GM21786 (cell line): ENCODE measurements around the gene EHBP1.

Experiments
- ATAC-seq: cut with Tn5 transposase; IDR thresholded peaks from one replicate; pipeline ENCODE4 v1.9.1; 2021; ENCODE audit not compliant: unreplicated experiment

Gene EHBP1

GRCh38 chr2:62774555-62775366 lies 69.2 kb downstream of the EHBP1 start:
- ATAC-seq = no peak

- no peak for ATAC-seq
Observed at GRCh38 chr2:62775367-62775668, 69.8 kb downstream of the EHBP1 start.

- no peak for ATAC-seq
Observed at GRCh38 chr2:62783679-62784078, 78.2 kb downstream of the EHBP1 start.

- ATAC-seq = no peak
Observed at GRCh38 chr2:62784341-62784740, 78.8 kb downstream of the EHBP1 start.

GRCh38 chr2:62785216-62785615 lies 79.7 kb downstream of the EHBP1 start:
- ATAC-seq = no peak

GRCh38 chr2:62785810-62786597 lies 80.5 kb downstream of the EHBP1 start:
- no peak for ATAC-seq

GRCh38 chr2:62787386-62787785 lies 81.9 kb downstream of the EHBP1 start:
- peak; percentile 77 for ATAC-seq

GRCh38 chr2:62789518-62789917 lies 84.0 kb downstream of the EHBP1 start:
- ATAC-seq = no peak

- no peak for ATAC-seq
Observed at GRCh38 chr2:62789918-62790317, 84.4 kb downstream of the EHBP1 start.

GRCh38 chr2:62792408-62792807 lies 86.9 kb downstream of the EHBP1 start:
- no peak for ATAC-seq

- ATAC-seq = no peak
Observed at GRCh38 chr2:62793213-62793612, 87.7 kb downstream of the EHBP1 start.

GRCh38 chr2:62794791-62795190 lies 89.3 kb downstream of the EHBP1 start:
- ATAC-seq = no peak

GRCh38 chr2:62795341-62795740 lies 89.8 kb downstream of the EHBP1 start:
- ATAC-seq = no peak

- ATAC-seq = no peak
Observed at GRCh38 chr2:62797107-62797506, 91.6 kb downstream of the EHBP1 start.

GRCh38 chr2:62800618-62801017 lies 95.1 kb downstream of the EHBP1 start:
- peak; percentile 45 for ATAC-seq

GRCh38 chr2:62801110-62801509 lies 95.6 kb downstream of the EHBP1 start:
- ATAC-seq = no peak

- ATAC-seq = no peak
Observed at GRCh38 chr2:62801814-62802523, 96.5 kb downstream of the EHBP1 start.

- ATAC-seq = no peak
Observed at GRCh38 chr2:62803961-62804360, 98.4 kb downstream of the EHBP1 start.

GRCh38 chr2:62806231-62806630 lies 100.7 kb downstream of the EHBP1 start:
- no peak for ATAC-seq

- no peak for ATAC-seq
Observed at GRCh38 chr2:62808554-62808953, 103.0 kb downstream of the EHBP1 start.

GRCh38 chr2:62811086-62811485 lies 105.6 kb downstream of the EHBP1 start:
- no peak for ATAC-seq

GRCh38 chr2:62811972-62812371 lies 106.5 kb downstream of the EHBP1 start:
- no peak for ATAC-seq
